Lung (tissue), 12 donors: ENCODE measurements around the gene SPACA5. TPM values are rescaled to one million over a fixed set of nuclear protein-coding genes. Genes with fewer than 3 reads are reported as not detected.

Experiments
- ATAC-seq: fragments of 200-7000 bp; cut with Tn5 transposase; one replicate; pipeline ENCODE4 v1.9.1; 2020; ENCODE audit warnings: moderate number of reproducible peaks; ENCODE audit not compliant: insufficient read depth, low FRiP score
- DNase-seq, 3 donors: peaks; one replicate each; pipeline ENCODE4 v3.0.0-alpha.2; 2013 to 2017
- H3K27ac ChIP-seq, 2 donors: one replicate each; pipeline ENCODE4 v1.5.1; 2013; ENCODE audit warnings: mild to moderate bottlenecking in 2 of 2, moderate library complexity in 2 of 2, control low read depth in 1 of 2, inconsistent platforms in 1 of 2, low read depth in 1 of 2, low read length in 1 of 2
- H3K27me3 ChIP-seq, 3 donors: one replicate each; pipeline ENCODE4 v1.5.1; 2013; ENCODE audit warnings: low read length in 2 of 3; ENCODE audit not compliant: control insufficient read depth in 3 of 3, insufficient read depth in 3 of 3
- H3K36me3 ChIP-seq, 4 donors: one replicate each; pipeline ENCODE4 v1.5.1; 2013; ENCODE audit warnings: low read length in 4 of 4, mild to moderate bottlenecking in 1 of 4, moderate library complexity in 1 of 4; ENCODE audit not compliant: control insufficient read depth in 4 of 4, insufficient read depth in 4 of 4
- H3K4me1 ChIP-seq, 5 donors: one replicate each; pipeline ENCODE4 v1.5.1; 2013; ENCODE audit warnings: low read length in 5 of 5, mild to moderate bottlenecking in 2 of 5, moderate library complexity in 1 of 5; ENCODE audit not compliant: control insufficient read depth in 5 of 5, insufficient read depth in 5 of 5
- H3K4me3 ChIP-seq: one replicate; pipeline ENCODE4 v1.5.1; 2013; ENCODE audit warnings: mild to moderate bottlenecking, control low read depth, moderate library complexity
- H3K9ac ChIP-seq, 2 donors: one replicate each; pipeline ENCODE4 v1.5.1; 2013; ENCODE audit warnings: low read length in 2 of 2, control low read depth in 1 of 2; ENCODE audit not compliant: insufficient read depth in 1 of 2
- H3K9me3 ChIP-seq, 4 donors: one replicate each; pipeline ENCODE4 v1.5.1; 2013; ENCODE audit warnings: low read length in 3 of 4, mild to moderate bottlenecking in 1 of 4, moderate library complexity in 1 of 4; ENCODE audit not compliant: control insufficient read depth in 4 of 4, insufficient read depth in 3 of 4
- WGBS, 2 donors: extraction: QIAGEN DNeasy Blood & Tissue Kit; methylation state at CpG; one replicate each; pipeline ENCODE4 v1.1.7; 2013; 5-methylcytosine and 5-hydroxymethylcytosine counted together
- polyA plus RNA-seq, 2 donors: library from polyadenylated mRNA; stranded (reverse); fragments of 200-250 nt; gene quantifications; one replicate each; pipeline ENCODE4 v1.2.1, GENCODE V29; 2013
- total RNA-seq, 2 donors: library from RNA; depleted of rRNA in 1 of 2; stranded (reverse); fragments of >200 nt in 1 of 2; gene quantifications; one replicate each; pipeline ENCODE4 v1.2.1, GENCODE V29; 2014 to 2021
- TF ChIP-seq, protein P1 (sequence below): IDR thresholded peaks from 2 replicates; pipeline ENCODE4 v1.5.1; 2012; ENCODE audit warnings: mild to moderate bottlenecking; ENCODE audit errors: control extremely low read depth, extremely low read depth
- donor health status: control.
- donor health status: control.
- donor health status: Bipolar disorder and iron deficiency.
- donor health status: healthy.
- donor health status: DM: yes; HTN: yes; CAD: no.

SPACA5 gene
- total and polyA plus RNA-seq, 4 donors = not detected

DNA sequence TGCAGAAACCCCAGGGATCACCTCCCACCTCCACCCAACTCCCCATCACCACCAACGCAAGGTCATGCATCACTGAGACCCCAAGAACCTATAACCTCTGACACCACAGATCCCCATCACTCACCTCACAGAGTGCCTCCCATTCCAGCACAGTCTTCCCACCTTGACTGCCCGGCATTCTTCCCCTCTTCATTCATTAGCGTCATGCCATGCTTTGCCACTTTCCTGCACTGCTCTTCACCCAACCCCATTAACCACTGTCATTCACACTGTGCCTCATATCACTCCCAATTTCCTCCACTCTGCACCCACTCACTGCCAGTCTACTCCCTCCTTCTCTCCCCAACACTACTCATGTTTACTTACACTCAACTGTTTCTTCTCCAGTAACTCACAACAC, 33.6 kb upstream of the SPACA5 start:
- H3K27ac ChIP-seq = no peak overlapping the region
- H3K9ac ChIP-seq = no peak overlapping the region
- no peaks in the 10 kb centered on the region for H3K27me3 ChIP-seq
- TF ChIP-seq, protein P1, sequence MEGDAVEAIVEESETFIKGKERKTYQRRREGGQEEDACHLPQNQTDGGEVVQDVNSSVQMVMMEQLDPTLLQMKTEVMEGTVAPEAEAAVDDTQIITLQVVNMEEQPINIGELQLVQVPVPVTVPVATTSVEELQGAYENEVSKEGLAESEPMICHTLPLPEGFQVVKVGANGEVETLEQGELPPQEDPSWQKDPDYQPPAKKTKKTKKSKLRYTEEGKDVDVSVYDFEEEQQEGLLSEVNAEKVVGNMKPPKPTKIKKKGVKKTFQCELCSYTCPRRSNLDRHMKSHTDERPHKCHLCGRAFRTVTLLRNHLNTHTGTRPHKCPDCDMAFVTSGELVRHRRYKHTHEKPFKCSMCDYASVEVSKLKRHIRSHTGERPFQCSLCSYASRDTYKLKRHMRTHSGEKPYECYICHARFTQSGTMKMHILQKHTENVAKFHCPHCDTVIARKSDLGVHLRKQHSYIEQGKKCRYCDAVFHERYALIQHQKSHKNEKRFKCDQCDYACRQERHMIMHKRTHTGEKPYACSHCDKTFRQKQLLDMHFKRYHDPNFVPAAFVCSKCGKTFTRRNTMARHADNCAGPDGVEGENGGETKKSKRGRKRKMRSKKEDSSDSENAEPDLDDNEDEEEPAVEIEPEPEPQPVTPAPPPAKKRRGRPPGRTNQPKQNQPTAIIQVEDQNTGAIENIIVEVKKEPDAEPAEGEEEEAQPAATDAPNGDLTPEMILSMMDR = no peak
- 88 to 96% methylated on average over 3 of the region's 3 CpGs for WGBS, 2 donors
- H3K4me3 ChIP-seq = no peak overlapping the region
- no peak for ATAC-seq
- H3K4me1 ChIP-seq = no peaks in the 10 kb centered on the region
- H3K9me3 ChIP-seq = peaks cover 9 to 36% (median 24%) of the 10 kb centered on the region in 4 donors
- peaks cover 0 to 20% (median 15%) of the 10 kb centered on the region in 4 donors for H3K36me3 ChIP-seq
- DNase-seq = no peak

DNA sequence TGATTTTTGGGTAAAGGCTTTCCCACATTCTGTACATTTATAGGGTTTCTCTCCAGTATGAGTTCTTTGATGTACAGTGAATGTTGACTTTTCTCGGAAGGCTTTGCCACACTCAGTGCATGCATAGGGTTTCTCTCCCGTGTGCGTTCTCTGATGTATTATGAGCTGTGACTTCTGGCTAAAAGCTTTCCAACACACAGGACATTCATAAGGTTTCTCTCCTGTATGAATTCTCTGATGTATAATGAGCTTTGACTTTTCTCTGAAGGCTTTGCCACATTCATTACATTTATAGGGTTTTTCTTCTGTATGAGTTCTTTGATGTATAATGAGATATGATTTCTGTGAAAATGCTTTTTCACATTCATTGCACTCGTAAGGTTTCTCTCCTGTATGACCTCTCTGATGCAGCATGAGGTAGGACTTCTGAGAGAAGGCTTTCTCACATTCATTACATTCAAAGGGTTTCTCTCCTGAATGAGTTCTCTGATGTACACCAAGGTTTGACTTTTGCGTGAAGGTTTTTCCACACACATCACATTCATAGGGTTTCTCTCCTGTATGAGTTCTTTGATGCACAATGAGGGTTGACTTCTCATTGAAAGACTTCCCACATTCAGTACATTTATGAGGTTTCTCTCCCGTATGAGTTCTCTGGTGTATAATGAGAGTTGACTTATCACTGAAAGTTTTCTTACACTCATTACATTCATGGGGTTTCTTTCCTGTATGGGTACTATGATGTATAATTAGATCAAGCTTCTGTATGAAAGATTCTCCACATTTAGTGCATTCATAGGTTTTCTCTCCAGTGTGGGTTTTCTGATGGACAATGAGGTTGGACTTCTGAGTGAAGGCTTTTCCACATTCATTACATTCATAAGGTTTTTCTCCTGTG, 30.3 kb upstream of the SPACA5 start:
- WGBS, 2 donors = 93 to 98% methylated on average over 6 of the region's 6 CpGs
- Histone ChIP-seq H3K27me3 (no peaks in the 10 kb centered on the region), H3K27ac (no peak overlapping the region), H3K4me1 (no peaks in the 10 kb centered on the region), H3K9me3 (peaks cover 9 to 44% (median 24%) of the 10 kb centered on the region in 4 donors), H3K36me3 (peaks cover 1 to 35% (median 20%) of the 10 kb centered on the region in 4 donors), H3K9ac (no peak overlapping the region), H3K4me3 (no peak overlapping the region)
- TF ChIP-seq, protein P1 = no peak
- ATAC-seq = no peak
- no peak for DNase-seq

DNA sequence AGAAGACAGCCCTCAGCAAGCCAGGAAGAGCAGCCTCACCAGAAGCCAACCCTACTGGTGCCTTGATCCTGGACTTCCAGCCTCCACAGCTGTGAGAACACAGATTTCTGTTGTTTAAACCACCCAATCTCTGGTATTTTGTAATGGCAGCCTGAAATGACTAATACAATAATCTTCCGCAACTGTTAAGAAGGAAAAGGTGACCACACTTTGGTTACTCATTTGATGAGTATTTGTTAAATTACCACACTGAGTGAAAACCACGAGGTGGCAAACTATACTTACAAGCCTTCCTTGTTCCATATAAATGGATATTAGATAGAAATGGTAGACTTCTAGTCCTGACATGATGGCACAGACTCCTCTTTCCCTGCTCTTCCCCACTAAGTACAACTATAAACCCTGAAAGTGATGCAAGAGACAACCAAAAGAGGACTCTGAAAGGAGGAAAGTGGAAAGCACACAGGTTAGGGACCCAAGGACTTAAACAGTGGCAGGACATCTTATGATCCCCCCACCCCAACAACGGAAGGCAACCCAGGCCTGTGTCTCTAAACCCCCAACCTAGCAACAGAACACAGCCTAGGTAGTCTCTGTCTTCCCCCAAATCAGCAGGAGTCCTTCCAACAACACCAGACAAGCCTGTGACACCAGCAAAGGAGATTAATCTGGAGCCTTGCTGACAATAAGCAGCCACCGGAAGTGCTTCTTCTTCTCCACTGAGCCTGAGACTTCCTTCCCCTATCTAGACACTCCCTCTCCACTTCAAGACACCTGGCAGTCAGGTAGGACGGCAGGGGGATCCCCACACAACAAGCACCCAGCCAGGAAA, 15.3 kb upstream of the SPACA5 start:
- ATAC-seq (no peak), DNase-seq (no peak)
- Histone ChIP-seq H3K27ac (no peak overlapping the region), H3K4me3 (no peak overlapping the region), H3K36me3 (peaks cover 0 to 4% (median under 1%) of the 10 kb centered on the region in 4 donors), H3K4me1 (peaks cover 0 to 3% (median 0%) of the 10 kb centered on the region in 5 donors), H3K9ac (no peak overlapping the region), H3K27me3 (no peaks in the 10 kb centered on the region), H3K9me3 (peaks cover 0 to 18% (median 4%) of the 10 kb centered on the region in 4 donors)
- WGBS, 2 donors = 50 to 60% methylated on average over 5 of the region's 5 CpGs
- TF ChIP-seq, protein P1 = no peak
